ENCODE data around the gene MFRP. TPM values are rescaled to one million over a fixed set of nuclear protein-coding genes. Genes with fewer than 3 reads are reported as not detected.

MFRP gene
- total RNA-seq, 1 experiment from 2014 or later, result not detected

DNA sequence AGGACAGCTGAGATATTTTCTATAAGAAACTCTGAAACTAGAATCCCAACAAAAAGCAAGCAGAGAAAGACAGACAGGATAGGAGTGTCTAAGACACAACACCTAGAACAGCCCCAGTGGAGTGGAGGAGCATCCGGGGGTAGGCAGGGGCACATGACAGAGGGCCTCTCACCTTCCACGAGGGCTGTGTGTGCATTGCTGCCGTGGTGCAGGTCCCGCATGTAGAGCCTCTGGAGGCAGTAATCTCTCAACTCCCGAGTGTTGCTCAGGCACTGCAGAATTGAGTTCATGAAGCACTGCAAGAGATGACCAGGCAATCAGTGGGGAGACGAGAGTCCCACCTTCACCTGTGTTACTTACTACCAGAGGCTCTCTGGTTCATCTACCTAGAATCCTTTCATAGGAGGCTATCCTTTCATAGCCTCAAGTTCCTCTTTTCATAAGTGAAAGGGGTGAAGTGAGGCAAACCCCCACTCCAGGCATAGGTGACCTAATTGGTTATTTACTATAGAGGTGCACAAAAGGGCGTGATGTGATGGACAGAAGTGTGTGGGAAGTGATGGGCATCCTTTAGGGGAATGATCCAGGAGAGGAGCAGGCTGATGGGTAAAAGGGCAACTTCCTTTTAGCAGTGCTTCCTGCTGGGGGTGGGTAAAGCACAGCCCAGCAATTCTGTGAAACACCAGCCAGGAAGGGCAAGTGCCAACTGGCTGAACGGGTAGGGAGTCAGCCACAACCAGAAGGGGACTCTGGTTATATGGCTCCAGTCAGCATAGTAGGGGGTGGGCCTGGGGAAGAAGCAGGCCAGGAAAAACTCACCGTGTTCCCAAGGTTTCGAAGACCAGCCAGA, 13.1 kb upstream of the MFRP start:
- ChIA-PET POLR2A (no interaction called here), CTCF (interaction anchor here (1.4 to 6.2 kb wide), 6 partner anchors 11 to 115 kb away, joined by 5 to 95 read pairs (median 18); partner anchors contain the start of gene C1QTNF5)
- Mint-ChIP-seq H3K9me3 (no peaks in the 10 kb centered on the region), H3K27ac (no peak overlapping the region), H3K36me3 (peaks cover 22% of the 10 kb centered on the region), H3K27me3 (ENCODE audit: low read depth) (peaks cover 38% of the 10 kb centered on the region), H3K4me1 (peaks cover 52% of the 10 kb centered on the region), H3K4me3 (no peak overlapping the region)
- no peak for TF ChIP-seq FOXP1 (CRISPR knock-in tag; IDR thresholded peaks at IDR 0.05; ENCODE audit: borderline replicate concordance)
- TF ChIP-seq CREM (CRISPR knock-in tag; IDR thresholded peaks at IDR 0.05), result no peak
- no peak for TF ChIP-seq ETV6 (CRISPR knock-in tag; IDR thresholded peaks at IDR 0.05)
- TF ChIP-seq, protein P1, sequence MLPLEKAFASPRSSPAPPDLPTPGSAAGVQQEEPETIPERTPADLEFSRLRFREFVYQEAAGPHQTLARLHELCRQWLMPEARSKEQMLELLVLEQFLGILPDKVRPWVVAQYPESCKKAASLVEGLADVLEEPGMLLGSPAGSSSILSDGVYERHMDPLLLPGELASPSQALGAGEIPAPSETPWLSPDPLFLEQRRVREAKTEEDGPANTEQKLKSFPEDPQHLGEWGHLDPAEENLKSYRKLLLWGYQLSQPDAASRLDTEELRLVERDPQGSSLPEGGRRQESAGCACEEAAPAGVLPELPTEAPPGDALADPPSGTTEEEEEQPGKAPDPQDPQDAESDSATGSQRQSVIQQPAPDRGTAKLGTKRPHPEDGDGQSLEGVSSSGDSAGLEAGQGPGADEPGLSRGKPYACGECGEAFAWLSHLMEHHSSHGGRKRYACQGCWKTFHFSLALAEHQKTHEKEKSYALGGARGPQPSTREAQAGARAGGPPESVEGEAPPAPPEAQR (CRISPR knock-in tag; IDR thresholded peaks at IDR 0.05), result no peak
- TF ChIP-seq NFYB (CRISPR knock-in tag; conservative IDR thresholded peaks at IDR 0.05; ENCODE audit: low read depth), result no peak
- TF ChIP-seq MYBL2 (CRISPR knock-in tag; IDR thresholded peaks at IDR 0.05), result no peak
- no peak for TF ChIP-seq RORB (CRISPR knock-in tag; IDR thresholded peaks at IDR 0.05)
- no peak for TF ChIP-seq JUN (CRISPR knock-in tag; IDR thresholded peaks at IDR 0.05)
- no peak for TF ChIP-seq FOXJ3 (CRISPR knock-in tag; IDR thresholded peaks at IDR 0.05; ENCODE audit: borderline replicate concordance)
- no peak for TF ChIP-seq CREB1 (CRISPR knock-in tag; IDR thresholded peaks at IDR 0.05)
- TF ChIP-seq GTF2I (CRISPR knock-in tag; conservative IDR thresholded peaks at IDR 0.05), result no peak
- ATAC-seq (no peak), DNase-seq (ENCODE audit: low spot score) (no peak)

DNA sequence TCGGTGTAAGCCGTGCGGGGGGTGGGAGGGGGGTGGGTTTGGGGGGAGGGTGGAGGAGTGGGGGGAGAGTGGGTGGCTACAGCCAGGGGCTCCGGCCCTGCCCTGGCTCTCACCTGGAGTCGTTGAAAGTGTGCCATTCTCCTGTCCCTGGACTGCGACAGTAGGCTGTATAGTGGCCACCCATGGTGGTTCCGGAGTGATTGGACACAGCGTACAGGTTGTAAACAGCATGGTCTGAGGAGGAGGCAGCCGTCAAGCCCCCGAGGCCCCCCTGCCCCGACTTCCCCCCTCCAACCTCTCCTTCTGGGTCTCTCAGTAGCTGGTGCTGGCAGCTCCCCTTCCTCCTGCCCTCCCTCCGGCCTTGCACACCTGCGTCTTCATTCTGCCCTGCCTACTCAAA, 10.6 kb upstream of the MFRP start:
- TF ChIP-seq ZNF138 (CRISPR knock-in tag; conservative IDR thresholded peaks at IDR 0.05), result no peak
- TF ChIP-seq ZNF219 (CRISPR knock-in tag; IDR thresholded peaks at IDR 0.05; ENCODE audit: borderline replicate concordance), result no peak
- no peak for DNase-seq (ENCODE audit: low spot score)
- peaks cover 18% of the 10 kb centered on the region for H3K27me3 Mint-ChIP-seq (ENCODE audit: low read depth)
- peaks cover 45% of the 10 kb centered on the region for H3K4me1 Mint-ChIP-seq
- H3K27ac Mint-ChIP-seq, result peak overlapping the region; percentile 26; the same call in 1 of the 2 replicates
- peak overlapping the region; percentile 56 for H3K4me3 Mint-ChIP-seq
- no peaks in the 10 kb centered on the region for H3K9me3 Mint-ChIP-seq
- no peak; the same call in 1 of the 2 replicates for ATAC-seq
- ChIA-PET CTCF (interaction anchor here (0.6 to 4.6 kb wide), 23 partner anchors 8 to 289 kb away, joined by 3 to 190 read pairs (median 9); partner anchors contain the start of genes C1QTNF5, MCAM, RNF26 and THY1), POLR2A (interaction anchor here (0.5 to 1.5 kb wide), 2 partner anchors 24 to 118 kb away, joined by 3 read pairs; no protein-coding TSS in a partner anchor)
- H3K36me3 Mint-ChIP-seq, result peaks cover 20% of the 10 kb centered on the region

DNA sequence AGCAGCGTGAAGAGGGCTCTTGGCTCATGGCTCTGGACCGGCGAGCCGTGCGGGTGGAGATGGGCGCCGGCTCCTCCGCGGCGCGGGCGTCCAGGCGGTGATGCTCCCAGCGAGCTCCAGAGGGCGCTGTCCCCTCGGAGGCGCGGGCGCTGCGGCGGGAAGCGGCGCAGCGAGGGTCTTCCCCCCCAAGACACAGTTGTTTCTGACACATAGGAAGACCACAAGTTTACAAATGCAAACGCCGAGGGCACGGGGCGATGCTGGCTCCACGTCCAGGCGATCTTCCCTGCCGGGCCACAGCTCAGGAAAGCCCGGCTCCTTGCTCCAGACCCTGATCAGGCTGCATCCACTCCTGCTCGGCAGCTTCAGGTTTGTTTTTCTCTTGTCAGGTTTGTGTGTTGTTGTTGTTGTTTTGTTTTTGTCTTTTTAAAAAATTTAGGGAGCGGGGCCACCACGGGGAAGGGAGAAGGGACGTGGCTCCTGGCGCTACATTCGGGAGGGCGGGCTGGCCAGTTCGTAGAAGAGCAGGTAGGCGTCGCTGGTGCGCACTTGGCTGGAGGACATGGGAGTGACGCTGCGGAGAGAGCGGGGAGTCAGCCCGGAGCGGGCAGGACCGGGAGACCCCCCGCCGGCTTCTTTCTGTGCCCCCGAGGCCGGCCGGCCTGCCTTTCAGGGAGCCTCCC, 10.0 kb upstream of the MFRP start:
- Mint-ChIP-seq H3K4me3 (peak overlapping the region; percentile 76), H3K27ac (peak overlapping the region; percentile 36), H3K27me3 (ENCODE audit: low read depth) (peaks cover 19% of the 10 kb centered on the region), H3K9me3 (no peaks in the 10 kb centered on the region), H3K4me1 (peaks cover 39% of the 10 kb centered on the region), H3K36me3 (peaks cover 20% of the 10 kb centered on the region)
- ATAC-seq (peak; percentile 80), DNase-seq (ENCODE audit: low spot score) (peak; percentile 91)
- CTCF ChIA-PET, result interaction anchor here (0.6 to 4.6 kb wide), 51 partner anchors 8 to 427 kb away, joined by 3 to 190 read pairs (median 4); partner anchors contain the start of genes C1QTNF5, C2CD2L, CBL and MCAM
- POLR2A ChIA-PET, result interaction anchor here (0.5 to 1.5 kb wide), 3 partner anchors 25 to 118 kb away, joined by 3 to 5 read pairs (median 3); partner anchors contain the start of gene USP2
- TF ChIP-seq NR2C2 (CRISPR knock-in tag; IDR thresholded peaks at IDR 0.05) (no peak), OVOL2 (CRISPR knock-in tag; IDR thresholded peaks at IDR 0.05; ENCODE audit: borderline replicate concordance) (no peak), SP1 (CRISPR knock-in tag; conservative IDR thresholded peaks at IDR 0.05) (peak; percentile 48), ELF4 (CRISPR knock-in tag; IDR thresholded peaks at IDR 0.05; ENCODE audit: low read depth) (no peak), GABPB1 (CRISPR knock-in tag; IDR thresholded peaks at IDR 0.05) (no peak)
- TF ChIP-seq, protein P2, sequence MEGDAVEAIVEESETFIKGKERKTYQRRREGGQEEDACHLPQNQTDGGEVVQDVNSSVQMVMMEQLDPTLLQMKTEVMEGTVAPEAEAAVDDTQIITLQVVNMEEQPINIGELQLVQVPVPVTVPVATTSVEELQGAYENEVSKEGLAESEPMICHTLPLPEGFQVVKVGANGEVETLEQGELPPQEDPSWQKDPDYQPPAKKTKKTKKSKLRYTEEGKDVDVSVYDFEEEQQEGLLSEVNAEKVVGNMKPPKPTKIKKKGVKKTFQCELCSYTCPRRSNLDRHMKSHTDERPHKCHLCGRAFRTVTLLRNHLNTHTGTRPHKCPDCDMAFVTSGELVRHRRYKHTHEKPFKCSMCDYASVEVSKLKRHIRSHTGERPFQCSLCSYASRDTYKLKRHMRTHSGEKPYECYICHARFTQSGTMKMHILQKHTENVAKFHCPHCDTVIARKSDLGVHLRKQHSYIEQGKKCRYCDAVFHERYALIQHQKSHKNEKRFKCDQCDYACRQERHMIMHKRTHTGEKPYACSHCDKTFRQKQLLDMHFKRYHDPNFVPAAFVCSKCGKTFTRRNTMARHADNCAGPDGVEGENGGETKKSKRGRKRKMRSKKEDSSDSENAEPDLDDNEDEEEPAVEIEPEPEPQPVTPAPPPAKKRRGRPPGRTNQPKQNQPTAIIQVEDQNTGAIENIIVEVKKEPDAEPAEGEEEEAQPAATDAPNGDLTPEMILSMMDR (IDR thresholded peaks at IDR 0.05), result peak; percentile 93
- TF ChIP-seq, protein P3, sequence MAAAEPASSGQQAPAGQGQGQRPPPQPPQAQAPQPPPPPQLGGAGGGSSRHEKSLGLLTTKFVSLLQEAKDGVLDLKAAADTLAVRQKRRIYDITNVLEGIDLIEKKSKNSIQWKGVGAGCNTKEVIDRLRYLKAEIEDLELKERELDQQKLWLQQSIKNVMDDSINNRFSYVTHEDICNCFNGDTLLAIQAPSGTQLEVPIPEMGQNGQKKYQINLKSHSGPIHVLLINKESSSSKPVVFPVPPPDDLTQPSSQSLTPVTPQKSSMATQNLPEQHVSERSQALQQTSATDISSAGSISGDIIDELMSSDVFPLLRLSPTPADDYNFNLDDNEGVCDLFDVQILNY (CRISPR knock-in tag; IDR thresholded peaks at IDR 0.05), result peak; percentile 91
- TF ChIP-seq, protein P4, sequence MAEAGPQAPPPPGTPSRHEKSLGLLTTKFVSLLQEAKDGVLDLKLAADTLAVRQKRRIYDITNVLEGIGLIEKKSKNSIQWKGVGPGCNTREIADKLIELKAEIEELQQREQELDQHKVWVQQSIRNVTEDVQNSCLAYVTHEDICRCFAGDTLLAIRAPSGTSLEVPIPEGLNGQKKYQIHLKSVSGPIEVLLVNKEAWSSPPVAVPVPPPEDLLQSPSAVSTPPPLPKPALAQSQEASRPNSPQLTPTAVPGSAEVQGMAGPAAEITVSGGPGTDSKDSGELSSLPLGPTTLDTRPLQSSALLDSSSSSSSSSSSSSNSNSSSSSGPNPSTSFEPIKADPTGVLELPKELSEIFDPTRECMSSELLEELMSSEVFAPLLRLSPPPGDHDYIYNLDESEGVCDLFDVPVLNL (CRISPR knock-in tag; IDR thresholded peaks at IDR 0.05; ENCODE audit: borderline replicate concordance, low read depth), result no peak
- TF ChIP-seq, protein P5, sequence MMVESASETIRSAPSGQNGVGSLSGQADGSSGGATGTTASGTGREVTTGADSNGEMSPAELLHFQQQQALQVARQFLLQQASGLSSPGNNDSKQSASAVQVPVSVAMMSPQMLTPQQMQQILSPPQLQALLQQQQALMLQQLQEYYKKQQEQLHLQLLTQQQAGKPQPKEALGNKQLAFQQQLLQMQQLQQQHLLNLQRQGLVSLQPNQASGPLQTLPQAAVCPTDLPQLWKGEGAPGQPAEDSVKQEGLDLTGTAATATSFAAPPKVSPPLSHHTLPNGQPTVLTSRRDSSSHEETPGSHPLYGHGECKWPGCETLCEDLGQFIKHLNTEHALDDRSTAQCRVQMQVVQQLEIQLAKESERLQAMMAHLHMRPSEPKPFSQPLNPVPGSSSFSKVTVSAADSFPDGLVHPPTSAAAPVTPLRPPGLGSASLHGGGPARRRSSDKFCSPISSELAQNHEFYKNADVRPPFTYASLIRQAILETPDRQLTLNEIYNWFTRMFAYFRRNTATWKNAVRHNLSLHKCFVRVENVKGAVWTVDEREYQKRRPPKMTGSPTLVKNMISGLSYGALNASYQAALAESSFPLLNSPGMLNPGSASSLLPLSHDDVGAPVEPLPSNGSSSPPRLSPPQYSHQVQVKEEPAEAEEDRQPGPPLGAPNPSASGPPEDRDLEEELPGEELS (CRISPR knock-in tag; IDR thresholded peaks at IDR 0.05), result no peak
- TF ChIP-seq, protein P6, sequence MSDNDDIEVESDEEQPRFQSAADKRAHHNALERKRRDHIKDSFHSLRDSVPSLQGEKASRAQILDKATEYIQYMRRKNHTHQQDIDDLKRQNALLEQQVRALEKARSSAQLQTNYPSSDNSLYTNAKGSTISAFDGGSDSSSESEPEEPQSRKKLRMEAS (CRISPR knock-in tag; IDR thresholded peaks at IDR 0.05), result 0 out of 2 replicates have a peak, but pooled peaks have one; percentile 40
